ENCODE data around the gene ZSCAN12. TPM values are rescaled to one million over a fixed set of nuclear protein-coding genes. Genes with fewer than 3 reads are reported as not detected.
A peak's percentile ranks its signal among the peaks of the same experiment; 100 is the strongest.

ZSCAN12 gene
- total RNA-seq, 1 experiment from 2014 or later, result 1.6 TPM

- no peak overlapping the region; the same call in 1 of the 2 replicates for H3K4me3 ChIP-seq (ENCODE audit: low read depth, low read length)
- BruUV-seq (replicated peaks), result no TSS peak
- no peaks in the 10 kb centered on the region for H3K9me3 ChIP-seq
- Mint-ChIP-seq H3K27ac (ENCODE audit: unreplicated experiment) (no peak overlapping the region), H3K4me1 (ENCODE audit: low read depth, unreplicated experiment) (peaks cover 6% of the 10 kb centered on the region), H3K9me3 (ENCODE audit: unreplicated experiment) (no peaks in the 10 kb centered on the region), H3K27me3 (ENCODE audit: insufficient read depth, unreplicated experiment) (no peaks in the 10 kb centered on the region), H3K4me3 (ENCODE audit: unreplicated experiment) (peak overlapping the region; percentile 71), H3K36me3 (ENCODE audit: insufficient read depth, unreplicated experiment) (peaks cover 1% of the 10 kb centered on the region)
- 0 out of 2 replicates have a peak, but pooled peaks cover 21% of the 10 kb centered on the region for H3K4me1 ChIP-seq
- TF ChIP-seq, protein P1, sequence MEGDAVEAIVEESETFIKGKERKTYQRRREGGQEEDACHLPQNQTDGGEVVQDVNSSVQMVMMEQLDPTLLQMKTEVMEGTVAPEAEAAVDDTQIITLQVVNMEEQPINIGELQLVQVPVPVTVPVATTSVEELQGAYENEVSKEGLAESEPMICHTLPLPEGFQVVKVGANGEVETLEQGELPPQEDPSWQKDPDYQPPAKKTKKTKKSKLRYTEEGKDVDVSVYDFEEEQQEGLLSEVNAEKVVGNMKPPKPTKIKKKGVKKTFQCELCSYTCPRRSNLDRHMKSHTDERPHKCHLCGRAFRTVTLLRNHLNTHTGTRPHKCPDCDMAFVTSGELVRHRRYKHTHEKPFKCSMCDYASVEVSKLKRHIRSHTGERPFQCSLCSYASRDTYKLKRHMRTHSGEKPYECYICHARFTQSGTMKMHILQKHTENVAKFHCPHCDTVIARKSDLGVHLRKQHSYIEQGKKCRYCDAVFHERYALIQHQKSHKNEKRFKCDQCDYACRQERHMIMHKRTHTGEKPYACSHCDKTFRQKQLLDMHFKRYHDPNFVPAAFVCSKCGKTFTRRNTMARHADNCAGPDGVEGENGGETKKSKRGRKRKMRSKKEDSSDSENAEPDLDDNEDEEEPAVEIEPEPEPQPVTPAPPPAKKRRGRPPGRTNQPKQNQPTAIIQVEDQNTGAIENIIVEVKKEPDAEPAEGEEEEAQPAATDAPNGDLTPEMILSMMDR (IDR thresholded peaks at IDR 0.05; ENCODE audit: insufficient read depth in 1 of 2, low read depth in 1 of 2, low read length in 1 of 2, severe bottlenecking in 1 of 2, unreplicated experiment in 1 of 2), result no peak
- H3K36me3 ChIP-seq (ENCODE audit: control insufficient read depth, insufficient read depth, low read length), result no peaks in the 10 kb centered on the region
- CTCF ChIA-PET, result interaction anchor here (1.0 to 2.4 kb wide), 5 partner anchors 19 to 250 kb away, joined by 5 to 16 read pairs (median 14); partner anchors contain the start of genes PGBD1, ZKSCAN4 and ZSCAN31
- DNase-seq, result no peak
- POLR2A ChIA-PET, result interaction anchor here (0.6 to 1.3 kb wide), 4 partner anchors 20 to 517 kb away, joined by 3 to 11 read pairs (median 6); partner anchors contain the start of genes ZKSCAN8 and ZSCAN31
- intact Hi-C loops (cut with micrococcal nuclease; ENCODE audit: unreplicated experiment), result no loop called here
- no peaks in the 10 kb centered on the region for H3K27me3 ChIP-seq (replicated peaks; ENCODE audit: control insufficient read depth, insufficient read depth, low read length)
Measured at GRCh38 chr6:28354688-28355554, 44.6 kb downstream of the ZSCAN12 start.

DNA sequence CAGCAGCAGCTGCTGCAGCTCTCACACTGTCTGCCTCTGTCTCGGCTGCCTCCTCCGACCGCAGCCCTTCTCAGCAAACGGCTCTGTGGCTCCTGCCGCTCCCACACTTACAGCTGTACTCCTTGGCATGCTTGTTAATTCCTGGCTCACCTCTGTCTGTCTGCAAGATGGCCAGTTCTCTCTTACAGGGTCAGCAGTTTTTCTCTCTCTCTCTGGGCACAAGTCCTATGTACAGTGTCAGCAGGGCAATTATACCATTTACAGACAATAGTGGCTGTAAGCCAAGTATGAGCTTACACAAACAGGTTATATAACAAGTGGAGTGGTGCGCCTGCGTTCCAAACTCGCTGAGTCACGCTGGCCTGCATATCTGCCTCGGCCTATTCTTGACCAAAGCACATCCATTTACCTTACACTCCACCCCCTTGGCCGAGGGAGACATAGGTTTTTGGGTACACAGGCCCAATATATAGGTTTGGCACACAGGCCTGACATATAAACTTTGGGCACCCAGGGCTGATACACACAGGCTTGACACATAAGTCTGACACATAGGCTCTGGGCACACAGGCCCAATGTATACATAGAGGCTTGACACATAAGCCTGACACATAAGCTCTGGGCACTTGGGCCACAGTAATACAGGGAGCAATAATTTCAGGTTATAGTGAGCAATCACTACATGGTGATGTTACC lies 45.4 kb downstream of the ZSCAN12 start:
- BruUV-seq (replicated peaks), result no TSS peak
- H3K4me3 Mint-ChIP-seq (ENCODE audit: unreplicated experiment), result no peak overlapping the region
- Histone ChIP-seq H3K4me3 (ENCODE audit: low read depth, low read length) (no peak overlapping the region), H3K4me1 (0 out of 2 replicates have a peak, but pooled peaks cover 21% of the 10 kb centered on the region), H3K27me3 (replicated peaks; ENCODE audit: control insufficient read depth, insufficient read depth, low read length) (no peaks in the 10 kb centered on the region), H3K36me3 (ENCODE audit: control insufficient read depth, insufficient read depth, low read length) (no peaks in the 10 kb centered on the region), H3K9me3 (no peaks in the 10 kb centered on the region)
- ChIA-PET CTCF (no interaction called here), POLR2A (no interaction called here)
- no peak for DNase-seq
- peaks cover 5% of the 10 kb centered on the region for H3K36me3 Mint-ChIP-seq (ENCODE audit: insufficient read depth, unreplicated experiment)
- no peaks in the 10 kb centered on the region for H3K9me3 Mint-ChIP-seq (ENCODE audit: unreplicated experiment)
- H3K4me1 Mint-ChIP-seq (ENCODE audit: low read depth, unreplicated experiment), result peaks cover 11% of the 10 kb centered on the region
- intact Hi-C loops (cut with micrococcal nuclease; ENCODE audit: unreplicated experiment), result no loop called here
- H3K27me3 Mint-ChIP-seq (ENCODE audit: insufficient read depth, unreplicated experiment), result no peaks in the 10 kb centered on the region
- no peak overlapping the region for H3K27ac Mint-ChIP-seq (ENCODE audit: unreplicated experiment)
- TF ChIP-seq, protein P1 (IDR thresholded peaks at IDR 0.05; ENCODE audit: insufficient read depth in 1 of 2, low read depth in 1 of 2, low read length in 1 of 2, severe bottlenecking in 1 of 2, unreplicated experiment in 1 of 2), result no peak

DNA sequence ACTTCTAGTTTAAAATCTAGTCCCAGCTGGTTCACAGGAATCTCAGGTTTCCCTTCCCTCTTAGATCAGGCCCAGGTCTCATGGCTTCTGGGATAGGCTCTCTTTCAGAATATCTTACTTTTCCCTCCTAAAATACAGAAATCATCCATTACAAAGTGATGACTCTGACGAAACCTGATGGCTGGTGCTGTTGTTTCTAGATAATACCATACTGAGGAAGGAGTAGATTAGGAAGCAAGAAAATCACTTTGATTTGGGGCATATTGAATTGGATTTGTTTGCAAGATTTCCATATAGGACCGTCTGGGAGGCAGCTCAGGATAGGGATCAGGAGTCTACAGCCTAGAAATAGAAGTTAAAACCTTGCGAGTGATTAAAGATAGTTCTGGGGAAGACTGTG lies 46.2 kb downstream of the ZSCAN12 start:
- no peaks in the 10 kb centered on the region for H3K36me3 ChIP-seq (ENCODE audit: control insufficient read depth, insufficient read depth, low read length)
- TF ChIP-seq, protein P1 (IDR thresholded peaks at IDR 0.05; ENCODE audit: insufficient read depth in 1 of 2, low read depth in 1 of 2, low read length in 1 of 2, severe bottlenecking in 1 of 2, unreplicated experiment in 1 of 2), result no peak
- H3K4me3 ChIP-seq (ENCODE audit: low read depth, low read length), result no peak overlapping the region
- ChIA-PET POLR2A (no interaction called here), CTCF (no interaction called here)
- Mint-ChIP-seq H3K27ac (ENCODE audit: unreplicated experiment) (no peak overlapping the region), H3K36me3 (ENCODE audit: insufficient read depth, unreplicated experiment) (peaks cover 5% of the 10 kb centered on the region), H3K4me3 (ENCODE audit: unreplicated experiment) (no peak overlapping the region), H3K27me3 (ENCODE audit: insufficient read depth, unreplicated experiment) (no peaks in the 10 kb centered on the region), H3K9me3 (ENCODE audit: unreplicated experiment) (no peaks in the 10 kb centered on the region), H3K4me1 (ENCODE audit: low read depth, unreplicated experiment) (peaks cover 11% of the 10 kb centered on the region)
- no TSS peak for BruUV-seq (replicated peaks)
- no peaks in the 10 kb centered on the region for H3K27me3 ChIP-seq (replicated peaks; ENCODE audit: control insufficient read depth, insufficient read depth, low read length)
- H3K4me1 ChIP-seq, result 0 out of 2 replicates have a peak, but pooled peaks cover 21% of the 10 kb centered on the region
- no peaks in the 10 kb centered on the region for H3K9me3 ChIP-seq
- intact Hi-C loops (cut with micrococcal nuclease; ENCODE audit: unreplicated experiment), result no loop called here
- DNase-seq, result no peak

Measured in Caco-2 (cell line).